Vagina (tissue), 2 donors: ENCODE results near the gene RPH3AL. TPM values are rescaled to one million over a fixed set of nuclear protein-coding genes. Genes with fewer than 3 reads are reported as not detected.
"Not testable (repeated sequence)": the region's sequence is repeated elsewhere in the genome, so short reads cannot be mapped to it uniquely, and the experiment has no call there.

Experiments
- DNase-seq, 2 donors: peaks; one replicate each; pipeline ENCODE4 v3.0.0-alpha.2; 2017; ENCODE audit errors: extremely low spot score in 2 of 2
- H3K27ac ChIP-seq: fragments of 200-600 bp; sonication (generic); one replicate; pipeline ENCODE4 v1.5.1; 2019
- H3K27me3 ChIP-seq: fragments of 200-600 bp; sonication (generic); one replicate; pipeline ENCODE4 v1.5.1; 2019
- H3K36me3 ChIP-seq, 2 donors: fragments of 200-600 bp; sonication (generic); one replicate each; pipeline ENCODE4 v1.5.1; 2017 to 2019
- H3K4me1 ChIP-seq: fragments of 200-600 bp; sonication (generic); one replicate; pipeline ENCODE4 v1.5.1; 2019
- H3K4me3 ChIP-seq, 2 donors: fragments of 200-600 bp; sonication (generic); 1 replicate in 1 of 2; 2 replicates in 1 of 2; pipeline ENCODE4 v1.5.1; 2016 to 2019
- H3K9me3 ChIP-seq: fragments of 200-600 bp; sonication (generic); one replicate; pipeline ENCODE4 v1.5.1; 2019
- POLR2A ChIP-seq, 2 donors: fragments of 450-650 bp; IDR thresholded peaks; one replicate each; pipeline ENCODE4 v1.6.1; 2017; ENCODE audit warnings: antibody characterized with exemption in 2 of 2, mild to moderate bottlenecking in 2 of 2, moderate library complexity in 2 of 2
- POLR2AphosphoS5 ChIP-seq, 2 donors: sonication (generic); formaldehyde crosslinking; IDR thresholded peaks; one replicate each; pipeline ENCODE4 v1.9.0; 2017; ENCODE audit warnings: antibody characterized with exemption in 2 of 2, mild to moderate bottlenecking in 2 of 2, low read depth in 1 of 2; ENCODE audit not compliant: insufficient read depth in 1 of 2
- intact Hi-C: fragments of 100-400 bp; cut with DNase I; formaldehyde crosslinking; loops from one replicate; pipeline ENCODE4 v1.15.1; 2023
- total RNA-seq: library from RNA; depleted of rRNA; stranded (reverse); fragments of >200 nt; gene quantifications from one replicate; pipeline ENCODE4 v1.2.3, GENCODE V29; 2016
- TF ChIP-seq, protein P1 (sequence below), 3 experiments: fragments of 450-650 bp in 2 of 3; fragments of 200-600 bp in 1 of 3; sonication (generic) in 1 of 3; IDR thresholded peaks; one replicate each; pipeline ENCODE4 v1.5.1; 2017 to 2019; ENCODE audit warnings: antibody characterized with exemption in 3 of 3, mild to moderate bottlenecking in 2 of 3, moderate library complexity in 2 of 3

The RPH3AL gene
- total RNA-seq, 1 donor from 2014 or later: 43.5 TPM

DNA sequence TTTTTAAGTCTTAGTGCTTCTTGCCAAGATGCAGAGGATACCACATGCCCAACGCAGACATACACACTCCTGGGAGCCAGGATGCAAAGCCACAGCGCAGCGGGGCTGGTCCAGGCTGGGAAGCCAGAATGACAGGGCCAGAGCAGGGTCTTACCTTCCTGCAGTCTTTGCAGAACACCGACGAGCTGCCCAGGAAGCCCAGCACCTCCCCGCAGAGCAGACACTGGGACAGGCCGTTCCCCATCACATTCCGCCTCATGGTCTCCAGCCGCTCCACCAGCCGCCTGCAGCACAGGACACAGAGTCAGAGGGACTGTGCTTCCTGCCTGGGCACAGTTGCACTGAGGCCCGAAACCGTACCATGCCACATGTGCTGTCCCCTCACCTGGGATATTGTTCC, 33.3 kb downstream of the RPH3AL start:
- Histone ChIP-seq H3K27ac (no peak overlapping the region), H3K36me3 (no peaks in the 10 kb centered on the region), H3K4me1 (no peaks in the 10 kb centered on the region), H3K4me3 (no peak overlapping the region), H3K27me3 (no peaks in the 10 kb centered on the region), H3K9me3 (no peaks in the 10 kb centered on the region)
- TF ChIP-seq POLR2AphosphoS5 (IDR thresholded peaks at IDR 0.05; ENCODE audit: insufficient read depth in 1 of 2, low read depth in 1 of 2): no peak
- no peak for DNase-seq
- intact Hi-C loops: no loop called here

DNA sequence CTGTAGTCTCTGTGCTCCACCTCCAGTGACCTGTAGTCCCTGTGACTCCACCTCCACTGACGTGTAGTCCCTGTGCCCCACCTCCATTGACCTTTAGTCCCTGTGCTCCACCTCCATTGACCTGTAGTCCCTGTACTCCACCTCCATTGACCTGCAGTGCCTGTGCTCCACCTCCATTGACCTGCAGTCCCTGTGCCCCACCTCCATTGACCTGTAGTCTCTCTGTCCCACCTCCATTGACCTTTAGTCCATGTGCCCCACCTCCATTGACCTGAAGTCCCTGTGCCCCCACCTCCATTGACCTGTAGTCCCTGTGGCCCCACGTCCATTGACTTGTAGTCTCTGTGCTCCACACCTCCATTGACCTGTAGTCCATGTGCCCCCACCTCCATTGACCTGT, 35.5 kb downstream of the RPH3AL start:
- not testable (repeated sequence) for H3K27me3 ChIP-seq

DNA sequence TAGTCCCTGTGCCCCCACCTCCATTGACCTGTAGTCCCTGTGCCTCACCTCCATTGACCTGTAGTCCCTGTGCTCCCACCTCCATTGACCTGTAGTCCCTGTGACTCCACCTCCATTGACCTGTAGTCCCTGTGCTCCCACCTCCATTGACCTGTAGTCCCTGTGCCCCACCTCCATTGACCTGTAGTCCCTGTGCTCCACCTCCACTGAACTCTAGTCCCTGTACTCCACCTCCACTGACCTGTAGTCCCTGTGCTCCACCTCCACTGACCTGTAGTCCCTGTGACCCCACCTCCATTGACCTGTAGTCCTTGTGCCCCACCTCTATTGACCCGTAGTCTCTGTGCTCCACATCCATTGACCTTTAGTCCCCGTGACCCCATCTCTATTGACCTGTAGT, 37.2 kb downstream of the RPH3AL start:
- H3K9me3 ChIP-seq, H3K36me3 ChIP-seq, H3K4me1 ChIP-seq, H3K27ac ChIP-seq, intact Hi-C loops, H3K27me3 ChIP-seq, H3K4me3 ChIP-seq, DNase-seq: not testable (repeated sequence)

More for the DNA sequence above, 35.5 kb downstream of the RPH3AL start:
- H3K4me1 ChIP-seq, H3K4me3 ChIP-seq, H3K36me3 ChIP-seq, H3K9me3 ChIP-seq, intact Hi-C loops, H3K27ac ChIP-seq, DNase-seq: not testable (repeated sequence)

DNA sequence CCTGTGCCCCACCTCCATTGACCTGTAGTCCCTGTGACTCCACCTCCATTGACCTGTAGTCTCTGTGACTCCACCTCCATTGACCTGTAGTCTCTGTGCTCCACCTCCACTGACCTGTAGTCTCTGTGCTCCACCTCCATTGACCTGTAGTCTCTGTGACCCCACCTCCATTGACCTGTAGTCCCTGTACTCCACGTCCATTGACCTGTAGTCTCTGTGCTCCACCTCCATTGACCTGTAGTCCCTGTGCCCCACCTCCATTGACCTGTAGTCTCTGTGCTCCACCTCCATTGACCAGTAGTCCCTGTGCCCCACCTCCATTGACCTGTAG, 38.0 kb downstream of the RPH3AL start:
- H3K36me3 ChIP-seq, intact Hi-C loops, H3K27ac ChIP-seq, H3K4me1 ChIP-seq, H3K4me3 ChIP-seq, DNase-seq, H3K27me3 ChIP-seq, H3K9me3 ChIP-seq: not testable (repeated sequence)

DNA sequence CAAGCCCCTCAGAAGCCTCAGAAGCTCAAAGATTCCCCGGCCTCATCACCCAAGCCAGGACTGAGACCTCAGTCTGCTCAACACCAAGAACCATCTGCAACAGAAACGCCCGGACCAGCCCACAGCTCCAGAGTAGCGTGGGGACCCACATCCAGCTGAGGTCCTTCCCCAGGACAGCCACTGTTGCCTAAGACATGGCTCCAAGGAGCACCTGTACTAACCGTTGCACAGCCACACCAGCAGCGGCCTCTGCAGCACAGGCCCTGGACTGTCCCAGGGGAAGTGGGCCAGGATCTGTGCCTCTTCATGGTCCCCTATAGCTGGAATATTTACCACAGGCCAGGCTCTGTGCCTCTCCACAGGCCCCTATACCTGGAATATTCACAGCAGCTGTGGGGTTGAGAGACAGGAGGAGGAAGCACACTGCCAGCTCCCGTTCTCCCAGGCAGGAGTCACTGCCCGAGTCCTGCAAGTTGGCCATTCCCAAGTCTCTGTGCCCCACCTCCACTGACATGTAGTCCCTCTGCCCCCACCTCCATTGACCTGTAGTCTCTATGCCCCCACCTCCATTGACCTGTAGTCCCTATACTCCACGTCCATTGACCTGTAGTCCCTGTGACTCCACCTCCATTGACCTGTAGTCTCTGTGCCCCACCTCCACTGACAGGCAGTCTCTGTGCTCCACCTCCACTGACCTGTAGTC, 38.5 kb downstream of the RPH3AL start:
- Histone ChIP-seq H3K9me3 (no peaks in the 10 kb centered on the region), H3K36me3 (no peaks in the 10 kb centered on the region), H3K27me3 (no peaks in the 10 kb centered on the region), H3K4me1 (no peaks in the 10 kb centered on the region), H3K27ac (no peak overlapping the region), H3K4me3 (no peak overlapping the region)
- intact Hi-C loops: no loop called here
- no peak for TF ChIP-seq POLR2AphosphoS5 (IDR thresholded peaks at IDR 0.05; ENCODE audit: insufficient read depth in 1 of 2, low read depth in 1 of 2)
- TF ChIP-seq POLR2A (IDR thresholded peaks at IDR 0.05): no peak
- TF ChIP-seq, protein P1, sequence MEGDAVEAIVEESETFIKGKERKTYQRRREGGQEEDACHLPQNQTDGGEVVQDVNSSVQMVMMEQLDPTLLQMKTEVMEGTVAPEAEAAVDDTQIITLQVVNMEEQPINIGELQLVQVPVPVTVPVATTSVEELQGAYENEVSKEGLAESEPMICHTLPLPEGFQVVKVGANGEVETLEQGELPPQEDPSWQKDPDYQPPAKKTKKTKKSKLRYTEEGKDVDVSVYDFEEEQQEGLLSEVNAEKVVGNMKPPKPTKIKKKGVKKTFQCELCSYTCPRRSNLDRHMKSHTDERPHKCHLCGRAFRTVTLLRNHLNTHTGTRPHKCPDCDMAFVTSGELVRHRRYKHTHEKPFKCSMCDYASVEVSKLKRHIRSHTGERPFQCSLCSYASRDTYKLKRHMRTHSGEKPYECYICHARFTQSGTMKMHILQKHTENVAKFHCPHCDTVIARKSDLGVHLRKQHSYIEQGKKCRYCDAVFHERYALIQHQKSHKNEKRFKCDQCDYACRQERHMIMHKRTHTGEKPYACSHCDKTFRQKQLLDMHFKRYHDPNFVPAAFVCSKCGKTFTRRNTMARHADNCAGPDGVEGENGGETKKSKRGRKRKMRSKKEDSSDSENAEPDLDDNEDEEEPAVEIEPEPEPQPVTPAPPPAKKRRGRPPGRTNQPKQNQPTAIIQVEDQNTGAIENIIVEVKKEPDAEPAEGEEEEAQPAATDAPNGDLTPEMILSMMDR (IDR thresholded peaks at IDR 0.05): no peak
- no peak for DNase-seq

DNA sequence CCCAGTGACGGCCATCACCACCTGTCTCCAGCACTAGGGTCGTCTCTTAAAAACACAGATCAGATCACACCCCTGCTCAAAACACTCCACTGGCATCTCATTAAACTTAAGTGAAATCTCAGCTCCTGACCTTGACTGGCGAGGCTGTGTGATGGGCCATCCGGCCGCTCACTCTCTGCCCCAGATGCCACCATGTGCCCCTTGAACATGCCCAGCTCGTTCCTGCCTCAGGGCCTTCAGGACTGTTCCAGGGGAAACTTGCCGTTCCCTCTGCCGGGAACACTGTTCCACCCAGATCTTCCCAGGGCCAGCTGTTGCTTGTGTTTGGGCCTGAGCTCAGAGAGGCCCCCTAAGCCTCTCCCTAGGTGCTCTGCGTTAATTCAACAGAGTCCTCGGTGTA, 39.4 kb downstream of the RPH3AL start:
- no peak for DNase-seq
- TF ChIP-seq, protein P1 (IDR thresholded peaks at IDR 0.05): no peak
- TF ChIP-seq POLR2AphosphoS5 (IDR thresholded peaks at IDR 0.05; ENCODE audit: insufficient read depth in 1 of 2, low read depth in 1 of 2): no peak
- TF ChIP-seq POLR2A (IDR thresholded peaks at IDR 0.05): no peak
- H3K27ac ChIP-seq: no peak overlapping the region
- no peaks in the 10 kb centered on the region for H3K36me3 ChIP-seq
- no peak overlapping the region for H3K4me3 ChIP-seq
- peaks cover 2% of the 10 kb centered on the region for H3K4me1 ChIP-seq
- H3K27me3 ChIP-seq: no peaks in the 10 kb centered on the region
- intact Hi-C loops: no loop called here
- no peaks in the 10 kb centered on the region for H3K9me3 ChIP-seq

DNA sequence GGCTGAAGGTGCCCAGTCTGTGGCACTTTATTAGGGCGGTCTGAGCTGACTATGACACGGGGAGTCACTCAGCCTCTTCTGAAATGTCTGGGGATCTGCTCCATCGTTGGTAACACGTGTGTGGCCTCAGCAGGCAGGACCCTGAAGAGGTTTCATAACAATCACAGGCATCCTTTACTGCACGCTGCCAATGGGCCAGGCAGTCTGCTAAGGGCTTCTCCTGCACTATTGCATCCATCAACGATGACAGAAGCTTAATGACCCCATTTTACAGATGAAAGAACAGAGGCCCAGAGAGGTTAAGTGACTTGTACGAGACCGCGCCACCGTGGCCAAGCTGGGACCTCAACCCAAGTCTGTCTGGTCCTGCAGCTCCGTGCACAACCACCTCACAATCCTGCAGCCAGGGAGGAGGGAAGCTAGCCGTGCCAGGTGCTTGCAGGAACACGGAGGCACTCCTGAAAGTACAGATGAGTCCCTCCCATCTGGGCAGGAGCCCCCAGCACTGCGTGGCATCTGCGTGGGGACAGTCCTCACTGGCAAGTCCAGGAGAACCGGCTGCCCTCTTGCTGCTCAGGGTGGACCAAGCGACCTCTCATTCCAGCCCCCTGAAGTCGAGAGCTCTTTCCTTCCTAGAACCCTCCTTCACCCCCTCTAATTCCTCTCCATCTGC, 40.0 kb downstream of the RPH3AL start:
- no peak overlapping the region for H3K27ac ChIP-seq
- DNase-seq: no peak
- H3K27me3 ChIP-seq: no peaks in the 10 kb centered on the region
- H3K36me3 ChIP-seq: no peaks in the 10 kb centered on the region
- intact Hi-C loops: no loop called here
- peaks cover 8% of the 10 kb centered on the region for H3K4me1 ChIP-seq
- H3K9me3 ChIP-seq: no peaks in the 10 kb centered on the region
- TF ChIP-seq, protein P1 (IDR thresholded peaks at IDR 0.05): no peak
- no peak for TF ChIP-seq POLR2A (IDR thresholded peaks at IDR 0.05)
- TF ChIP-seq POLR2AphosphoS5 (IDR thresholded peaks at IDR 0.05; ENCODE audit: insufficient read depth in 1 of 2, low read depth in 1 of 2): no peak
- H3K4me3 ChIP-seq: no peak overlapping the region
